Activated naive CD8-positive, alpha-beta T cell treated with anti-CD3 and anti-CD28 coated beads, Interleukin-2, amount 10 ng/mL, durations not matched to agents 7 days and 5 days (primary cell): ENCODE data around the gene BRAF. TPM values are rescaled to one million over a fixed set of nuclear protein-coding genes. Genes with fewer than 3 reads are reported as not detected.
A peak's percentile ranks its signal among the peaks of the same experiment; 100 is the strongest.
"Not testable (repeated sequence)": the region's sequence is repeated elsewhere in the genome, so short reads cannot be mapped to it uniquely, and the experiment has no call there.

Experiments used
- ATAC-seq: fragments of 150-1000 bp; cut with Tn5 transposase; one replicate; pipeline ENCODE4 v1.10.0; 2021; ENCODE audit warnings: low read depth, moderate library complexity
- POLR2A ChIA-PET: fragments of 350-600 bp; sonication (Branson Sonifier 250); formaldehyde crosslinking; loops from one replicate; lab custom pipeline; 2021; ENCODE audit warnings: antibody characterized with exemption; lab: Charles Lee
- DNase-seq: peaks from one replicate; pipeline ENCODE4 v3.0.0; 2021
- H3K27ac Mint-ChIP-seq: one replicate; pipeline ENCODE4 v1.8.0; 2022; ENCODE audit warnings: mild to moderate bottlenecking, mixed read lengths
- H3K27me3 Mint-ChIP-seq: one replicate; pipeline ENCODE4 v1.8.0; 2022; ENCODE audit warnings: mild to moderate bottlenecking, moderate library complexity, mixed read lengths
- H3K36me3 Mint-ChIP-seq: one replicate; pipeline ENCODE4 v1.8.0; 2021; ENCODE audit warnings: mild to moderate bottlenecking, mixed read lengths
- H3K4me1 Mint-ChIP-seq: one replicate; pipeline ENCODE4 v1.8.0; 2021; ENCODE audit warnings: mixed read lengths
- H3K4me3 Mint-ChIP-seq: one replicate; pipeline ENCODE4 v1.8.0; 2022; ENCODE audit warnings: mild to moderate bottlenecking, moderate library complexity, mixed read lengths
- H3K9me3 Mint-ChIP-seq: one replicate; pipeline ENCODE4 v1.8.0; 2021; ENCODE audit warnings: mixed read lengths
- total RNA-seq, 2 experiments: library from RNA; stranded (reverse); gene quantifications; one replicate each; pipeline ENCODE4 v1.2.3, GENCODE V29; 2021

The BRAF gene
- total RNA-seq, 2 experiments from 2014 or later = 34.4 to 39.4 TPM

- H3K27ac Mint-ChIP-seq, H3K9me3 Mint-ChIP-seq, H3K27me3 Mint-ChIP-seq, H3K36me3 Mint-ChIP-seq, H3K4me1 Mint-ChIP-seq, POLR2A ChIA-PET, ATAC-seq, H3K4me3 Mint-ChIP-seq, DNase-seq: not testable (repeated sequence)
Observed at GRCh38 chr7:140927945-140928344, 3.2 kb upstream of the BRAF start.

DNA sequence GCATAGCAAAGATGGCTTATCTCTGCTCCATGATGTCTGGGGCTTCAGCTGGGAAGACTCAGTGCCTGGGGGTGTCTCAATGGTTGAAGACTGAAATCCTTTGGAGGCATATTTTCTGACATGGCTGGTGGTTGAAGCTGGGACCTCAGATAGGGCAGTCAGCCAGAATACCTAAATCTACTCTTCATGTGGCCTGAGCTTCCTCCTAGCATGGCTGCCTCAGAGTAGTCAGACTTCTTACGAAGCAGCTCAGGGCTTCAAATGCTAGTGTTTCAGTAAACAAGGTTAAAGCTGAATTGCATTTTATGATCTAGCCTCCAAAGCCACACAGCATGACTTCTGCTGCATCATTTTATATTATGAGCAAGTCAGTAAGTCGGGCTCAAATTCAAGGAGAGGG lies 2.6 kb upstream of the BRAF start:
- H3K4me3 Mint-ChIP-seq = no peak overlapping the region
- ATAC-seq = no peak

DNA sequence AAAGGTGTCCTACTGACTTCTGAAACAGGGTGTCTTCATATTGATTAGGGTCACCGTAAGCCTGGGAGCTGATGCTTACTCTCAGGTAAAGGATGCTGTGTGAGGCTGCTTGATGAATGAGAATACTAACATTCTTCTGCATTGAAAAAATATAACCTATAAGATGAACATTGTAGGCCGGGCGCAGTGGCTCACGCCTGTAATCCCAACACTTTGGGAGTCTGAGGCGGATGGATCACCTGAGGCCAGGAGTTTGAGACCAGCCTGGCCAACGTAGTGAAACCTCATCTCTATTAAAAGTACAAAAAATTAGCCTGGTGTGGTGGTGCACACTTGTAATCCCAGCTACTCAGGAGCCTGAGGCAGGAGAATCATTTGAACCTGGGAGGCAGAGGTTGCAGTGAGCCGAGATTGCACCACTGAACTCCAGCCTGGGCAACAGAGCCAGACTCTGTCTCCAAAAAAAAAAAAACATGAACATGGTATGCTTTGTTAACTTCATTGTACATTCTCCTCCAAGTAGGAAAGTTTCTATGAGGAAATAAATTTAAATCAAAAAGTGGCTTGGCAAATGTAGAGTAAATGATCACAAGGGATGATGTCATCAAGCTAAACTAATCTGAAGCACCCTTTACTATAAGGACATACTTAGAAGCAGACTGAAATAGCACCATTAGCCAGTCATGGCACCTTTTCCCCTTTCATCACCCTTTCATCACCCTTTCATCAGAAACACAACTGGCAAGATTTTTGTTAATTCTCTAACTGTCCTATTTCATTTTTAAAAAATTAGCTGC lies 1.5 kb upstream of the BRAF start:
- DNase-seq = no peak
- peaks cover 3% of the 10 kb centered on the region for H3K27me3 Mint-ChIP-seq

More for the DNA sequence above, 2.6 kb upstream of the BRAF start:
- H3K27me3 Mint-ChIP-seq = peaks cover 3% of the 10 kb centered on the region
- H3K36me3 Mint-ChIP-seq = no peaks in the 10 kb centered on the region
- H3K27ac Mint-ChIP-seq = no peak overlapping the region
- DNase-seq = no peak
- peaks cover 5% of the 10 kb centered on the region for H3K4me1 Mint-ChIP-seq
- POLR2A ChIA-PET = no interaction called here
- H3K9me3 Mint-ChIP-seq = no peaks in the 10 kb centered on the region

DNA sequence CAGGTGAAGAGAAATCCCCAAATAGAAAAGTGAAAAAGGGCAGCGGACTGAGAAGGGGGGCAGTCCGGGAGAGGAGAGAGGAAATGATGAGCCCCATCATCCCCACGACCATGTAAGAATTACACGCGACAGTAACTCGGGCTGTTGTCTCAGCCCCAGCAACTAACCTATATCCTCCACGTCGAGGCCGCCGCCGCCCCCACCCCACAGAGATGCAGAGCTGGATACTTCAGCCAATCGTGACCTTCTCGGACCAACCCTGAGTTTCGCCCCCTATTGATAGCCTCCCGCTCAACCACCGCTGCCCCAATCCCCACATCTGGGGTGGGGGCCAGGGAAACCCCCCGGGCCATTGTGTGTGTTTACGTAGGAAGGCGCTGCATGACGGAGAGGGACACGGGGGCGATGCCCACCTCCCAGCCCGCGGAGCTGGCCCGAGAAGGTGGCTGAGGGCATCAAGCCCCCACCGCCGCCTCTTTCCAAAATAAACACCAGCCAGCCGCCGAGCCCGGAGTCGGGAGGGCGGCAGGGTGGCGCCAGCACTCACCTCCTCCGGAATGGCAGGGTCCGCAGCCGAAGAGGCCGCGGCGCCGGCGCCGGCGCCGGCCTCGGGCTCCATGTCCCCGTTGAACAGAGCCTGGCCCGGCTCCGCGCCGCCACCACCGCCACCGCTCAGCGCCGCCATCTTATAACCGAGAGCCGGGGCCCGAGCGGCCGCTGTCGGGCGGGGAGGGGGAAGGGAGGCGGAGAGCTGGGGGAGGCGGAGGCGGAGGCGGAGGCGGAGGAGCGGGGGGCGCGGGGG lies 509 bp downstream of the BRAF start:
- no peak overlapping the region for H3K27ac Mint-ChIP-seq
- H3K4me3 Mint-ChIP-seq = no peak overlapping the region
- H3K9me3 Mint-ChIP-seq = no peaks in the 10 kb centered on the region
- DNase-seq (peak; percentile 85), ATAC-seq (peak; percentile 76)
- H3K27me3 Mint-ChIP-seq = no peaks in the 10 kb centered on the region
- peaks cover 5% of the 10 kb centered on the region for H3K36me3 Mint-ChIP-seq
- peaks cover 12% of the 10 kb centered on the region for H3K4me1 Mint-ChIP-seq
- POLR2A ChIA-PET = interaction anchor here (0.6 to 2.1 kb wide), 6 partner anchors 12 to 602 kb away, joined by 3 to 17 read pairs (median 4); partner anchors contain the start of gene MRPS33

More for the DNA sequence above, 1.5 kb upstream of the BRAF start:
- POLR2A ChIA-PET = no interaction called here
- no peak for ATAC-seq
- no peaks in the 10 kb centered on the region for H3K36me3 Mint-ChIP-seq
- peaks cover 5% of the 10 kb centered on the region for H3K4me1 Mint-ChIP-seq
- H3K4me3 Mint-ChIP-seq = no peak overlapping the region
- no peaks in the 10 kb centered on the region for H3K9me3 Mint-ChIP-seq
- no peak overlapping the region for H3K27ac Mint-ChIP-seq

- POLR2A ChIA-PET = interaction anchor here (0.6 to 2.1 kb wide), 5 partner anchors 13 to 109 kb away, joined by 3 to 17 read pairs (median 4); partner anchors contain the start of gene MRPS33
- no peaks in the 10 kb centered on the region for H3K9me3 Mint-ChIP-seq
- H3K27me3 Mint-ChIP-seq = no peaks in the 10 kb centered on the region
- no peak overlapping the region for H3K27ac Mint-ChIP-seq
- ATAC-seq (no peak), DNase-seq (no peak)
- H3K4me3 Mint-ChIP-seq = no peak overlapping the region
- H3K4me1 Mint-ChIP-seq = peaks cover 12% of the 10 kb centered on the region
- H3K36me3 Mint-ChIP-seq = peaks cover 6% of the 10 kb centered on the region
Observed at GRCh38 chr7:140923358-140924006, 1.2 kb downstream of the BRAF start.

DNA sequence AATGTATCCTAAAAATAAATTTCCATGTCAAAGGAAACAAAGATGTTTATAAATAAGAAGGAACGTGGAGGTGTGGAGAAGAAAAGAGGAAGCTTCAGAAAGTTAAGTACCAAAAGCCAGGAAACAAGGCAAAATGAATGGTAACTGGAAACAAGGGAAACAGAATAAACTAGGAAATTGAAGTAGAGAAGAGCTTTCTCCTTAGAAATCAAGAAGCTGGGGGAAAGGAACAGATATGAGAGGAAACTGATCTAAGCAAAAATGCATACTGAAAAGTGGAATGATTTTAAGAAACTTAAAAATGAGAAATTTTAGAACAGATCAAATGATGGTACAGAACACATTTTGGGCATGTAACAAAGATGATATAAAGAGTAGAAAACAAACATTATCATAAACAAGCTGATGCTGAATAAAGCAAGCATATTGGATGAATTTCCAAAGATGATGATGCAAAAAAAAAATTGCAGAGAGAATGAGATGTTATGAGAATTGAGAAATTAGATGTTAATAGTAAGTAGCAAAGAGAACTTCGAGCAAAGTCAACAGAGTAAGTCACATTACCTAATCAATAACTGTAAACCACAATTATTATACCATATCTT lies 1.9 kb downstream of the BRAF start:
- ATAC-seq = no peak
- no peaks in the 10 kb centered on the region for H3K9me3 Mint-ChIP-seq
- peaks cover 6% of the 10 kb centered on the region for H3K36me3 Mint-ChIP-seq
- no peaks in the 10 kb centered on the region for H3K27me3 Mint-ChIP-seq
- no peak for DNase-seq
- H3K4me3 Mint-ChIP-seq = no peak overlapping the region
- H3K27ac Mint-ChIP-seq = no peak overlapping the region
- POLR2A ChIA-PET = interaction anchor here (1.2 to 2.1 kb wide), 2 partner anchors 20 to 92 kb away, joined by 3 to 17 read pairs; partner anchors contain the start of gene MRPS33
- peaks cover 12% of the 10 kb centered on the region for H3K4me1 Mint-ChIP-seq

- DNase-seq (no peak), ATAC-seq (no peak)
- Mint-ChIP-seq H3K27me3 (no peaks in the 10 kb centered on the region), H3K4me3 (no peak overlapping the region), H3K27ac (no peak overlapping the region), H3K4me1 (peaks cover 16% of the 10 kb centered on the region), H3K36me3 (peaks cover 8% of the 10 kb centered on the region), H3K9me3 (no peaks in the 10 kb centered on the region)
- POLR2A ChIA-PET = no interaction called here
Observed at GRCh38 chr7:140920745-140921144, 4.0 kb downstream of the BRAF start.

GRCh38 chr7:140918236-140918635 lies 6.5 kb downstream of the BRAF start:
- H3K27me3 Mint-ChIP-seq = no peaks in the 10 kb centered on the region
- ATAC-seq (no peak), DNase-seq (no peak)
- H3K4me3 Mint-ChIP-seq = no peak overlapping the region
- H3K9me3 Mint-ChIP-seq = no peaks in the 10 kb centered on the region
- peaks cover 11% of the 10 kb centered on the region for H3K36me3 Mint-ChIP-seq
- no peak overlapping the region for H3K27ac Mint-ChIP-seq
- peaks cover 16% of the 10 kb centered on the region for H3K4me1 Mint-ChIP-seq
- POLR2A ChIA-PET = no interaction called here

DNA sequence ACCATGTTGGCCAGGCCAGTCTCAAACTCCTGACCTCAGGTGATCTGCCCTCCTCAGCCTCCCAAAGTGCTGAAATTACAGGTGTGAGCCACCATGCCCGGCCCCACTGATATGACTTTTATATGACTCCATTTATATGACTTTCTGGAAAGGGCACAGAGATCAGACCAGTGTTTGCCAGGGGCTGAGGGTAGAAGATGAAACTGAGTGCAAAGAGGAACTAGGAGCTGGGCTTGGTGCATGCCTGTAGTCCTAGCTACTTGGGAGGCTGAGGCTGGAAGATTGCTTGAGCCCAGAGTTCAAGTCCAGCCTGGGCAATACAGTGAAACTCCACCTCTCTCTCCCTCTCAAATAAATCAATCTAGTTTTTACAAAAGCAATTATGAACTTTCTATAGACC lies 7.5 kb downstream of the BRAF start:
- POLR2A ChIA-PET = no interaction called here
- H3K4me3 Mint-ChIP-seq = no peak overlapping the region
- H3K4me1 Mint-ChIP-seq = peaks cover 19% of the 10 kb centered on the region
- ATAC-seq = no peak
- DNase-seq = no peak
- no peak overlapping the region for H3K27ac Mint-ChIP-seq
- no peaks in the 10 kb centered on the region for H3K9me3 Mint-ChIP-seq
- peaks cover 11% of the 10 kb centered on the region for H3K36me3 Mint-ChIP-seq
- no peaks in the 10 kb centered on the region for H3K27me3 Mint-ChIP-seq

GRCh38 chr7:140915935-140916555 lies 8.7 kb downstream of the BRAF start:
- Mint-ChIP-seq H3K27ac (no peak overlapping the region), H3K4me1 (peaks cover 19% of the 10 kb centered on the region), H3K4me3 (no peak overlapping the region), H3K9me3 (no peaks in the 10 kb centered on the region), H3K36me3 (peaks cover 11% of the 10 kb centered on the region), H3K27me3 (no peaks in the 10 kb centered on the region)
- no peak for ATAC-seq
- no peak for DNase-seq
- POLR2A ChIA-PET = no interaction called here

DNA sequence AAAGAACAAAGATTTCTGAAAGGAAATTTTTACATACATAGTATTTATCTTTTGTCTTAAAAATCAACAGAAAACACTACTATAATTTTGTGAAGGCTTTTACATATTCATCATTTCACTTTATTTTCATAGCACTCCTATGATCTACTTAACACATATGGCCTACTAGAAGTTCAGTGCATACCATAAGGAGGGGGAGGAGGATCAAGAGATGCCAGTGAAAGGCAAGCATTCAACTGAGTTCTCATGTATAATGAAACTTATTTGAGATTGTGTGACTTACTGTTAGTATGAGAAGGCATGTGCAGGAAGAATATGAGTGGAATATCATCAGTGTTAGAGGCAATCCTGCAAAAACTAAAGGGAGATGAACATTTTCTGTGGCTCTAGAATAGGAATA lies 10.6 kb downstream of the BRAF start:
- Mint-ChIP-seq H3K27me3 (no peaks in the 10 kb centered on the region), H3K9me3 (peaks cover 2% of the 10 kb centered on the region), H3K27ac (no peak overlapping the region), H3K36me3 (peaks cover 10% of the 10 kb centered on the region), H3K4me1 (peaks cover 12% of the 10 kb centered on the region), H3K4me3 (no peak overlapping the region)
- ATAC-seq (no peak), DNase-seq (no peak)
- POLR2A ChIA-PET = no interaction called here

- H3K4me3 Mint-ChIP-seq, POLR2A ChIA-PET, H3K27ac Mint-ChIP-seq, DNase-seq, H3K9me3 Mint-ChIP-seq, H3K36me3 Mint-ChIP-seq, ATAC-seq, H3K27me3 Mint-ChIP-seq: not testable (repeated sequence)
- peaks cover 12% of the 10 kb centered on the region for H3K4me1 Mint-ChIP-seq
Observed at GRCh38 chr7:140913596-140913928, 11.2 kb downstream of the BRAF start.

- POLR2A ChIA-PET = no interaction called here
- peaks cover 10% of the 10 kb centered on the region for H3K36me3 Mint-ChIP-seq
- DNase-seq = no peak
- peaks cover 12% of the 10 kb centered on the region for H3K4me1 Mint-ChIP-seq
- no peak for ATAC-seq
- H3K4me3 Mint-ChIP-seq = no peak overlapping the region
- no peak overlapping the region for H3K27ac Mint-ChIP-seq
- no peaks in the 10 kb centered on the region for H3K27me3 Mint-ChIP-seq
- peaks cover 2% of the 10 kb centered on the region for H3K9me3 Mint-ChIP-seq
Observed at GRCh38 chr7:140911746-140912145, 13.0 kb downstream of the BRAF start.
